ENCODE data around the gene RUFY3. TPM values are rescaled to one million over a fixed set of nuclear protein-coding genes. Genes with fewer than 3 reads are reported as not detected.

Gene RUFY3
- total RNA-seq, 2 donors from 2014 or later, result 75.1 to 91.2 TPM

DNA sequence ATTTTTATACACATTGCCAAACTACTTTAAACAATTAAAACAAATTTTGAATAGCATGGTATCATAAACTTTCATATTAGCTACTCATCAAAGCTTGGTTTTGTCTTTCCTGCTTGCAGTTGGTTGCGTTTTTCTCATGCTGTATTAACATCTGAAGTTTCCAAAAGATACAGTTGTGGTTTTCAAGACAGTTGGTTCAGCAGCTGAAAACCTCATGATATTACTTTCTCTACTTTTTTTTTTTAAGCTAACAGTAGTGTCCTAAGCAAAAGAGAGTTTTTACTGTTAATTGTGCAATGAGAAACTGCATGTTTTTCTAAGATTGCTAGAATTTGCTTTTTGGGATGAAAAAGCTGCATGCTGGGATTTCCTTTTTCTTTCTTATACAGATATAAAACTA, 15.2 kb downstream of the RUFY3 start:
- peaks cover 4% of the 10 kb centered on the region for H3K36me3 Mint-ChIP-seq (ENCODE audit: low read depth)
- H3K27ac Mint-ChIP-seq, result no peak overlapping the region
- H3K27ac ChIP-seq (ENCODE audit: low read depth, low read length), result no peak overlapping the region
- peaks cover 3% of the 10 kb centered on the region for H3K4me1 ChIP-seq (ENCODE audit: control insufficient read depth, insufficient read depth, low read length)
- H3K4me1 Mint-ChIP-seq, result peaks cover 24% of the 10 kb centered on the region
- H3K27me3 Mint-ChIP-seq (ENCODE audit: insufficient read depth), result no peaks in the 10 kb centered on the region
- no peaks in the 10 kb centered on the region for H3K9me3 Mint-ChIP-seq
- no peak overlapping the region for H3K4me3 ChIP-seq (ENCODE audit: low read length)
- no peak for DNase-seq
- H3K4me3 Mint-ChIP-seq, result no peak overlapping the region
- WGBS, 2 experiments (ENCODE audit: insufficient coverage in 1 of 2, insufficient read length in 1 of 2), result 95% methylated on average over 1 of the region's 1 CpG; no CpG with 5 or more reads in 1 of the 2 experiments
- TF ChIP-seq, protein P1, sequence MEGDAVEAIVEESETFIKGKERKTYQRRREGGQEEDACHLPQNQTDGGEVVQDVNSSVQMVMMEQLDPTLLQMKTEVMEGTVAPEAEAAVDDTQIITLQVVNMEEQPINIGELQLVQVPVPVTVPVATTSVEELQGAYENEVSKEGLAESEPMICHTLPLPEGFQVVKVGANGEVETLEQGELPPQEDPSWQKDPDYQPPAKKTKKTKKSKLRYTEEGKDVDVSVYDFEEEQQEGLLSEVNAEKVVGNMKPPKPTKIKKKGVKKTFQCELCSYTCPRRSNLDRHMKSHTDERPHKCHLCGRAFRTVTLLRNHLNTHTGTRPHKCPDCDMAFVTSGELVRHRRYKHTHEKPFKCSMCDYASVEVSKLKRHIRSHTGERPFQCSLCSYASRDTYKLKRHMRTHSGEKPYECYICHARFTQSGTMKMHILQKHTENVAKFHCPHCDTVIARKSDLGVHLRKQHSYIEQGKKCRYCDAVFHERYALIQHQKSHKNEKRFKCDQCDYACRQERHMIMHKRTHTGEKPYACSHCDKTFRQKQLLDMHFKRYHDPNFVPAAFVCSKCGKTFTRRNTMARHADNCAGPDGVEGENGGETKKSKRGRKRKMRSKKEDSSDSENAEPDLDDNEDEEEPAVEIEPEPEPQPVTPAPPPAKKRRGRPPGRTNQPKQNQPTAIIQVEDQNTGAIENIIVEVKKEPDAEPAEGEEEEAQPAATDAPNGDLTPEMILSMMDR (conservative IDR thresholded peaks at IDR 0.05), result no peak
- H3K27me3 ChIP-seq (ENCODE audit: control insufficient read depth, insufficient read depth, low read length, poor library complexity, severe bottlenecking), result no peaks in the 10 kb centered on the region
- no peaks in the 10 kb centered on the region for H3K9me3 ChIP-seq (ENCODE audit: control insufficient read depth, low read length)
- H3K36me3 ChIP-seq (ENCODE audit: control insufficient read depth, insufficient read depth, low read length), result no peaks in the 10 kb centered on the region
- H3K9ac ChIP-seq (ENCODE audit: extremely low read depth, low read length, poor library complexity, severe bottlenecking), result no peak overlapping the region

DNA sequence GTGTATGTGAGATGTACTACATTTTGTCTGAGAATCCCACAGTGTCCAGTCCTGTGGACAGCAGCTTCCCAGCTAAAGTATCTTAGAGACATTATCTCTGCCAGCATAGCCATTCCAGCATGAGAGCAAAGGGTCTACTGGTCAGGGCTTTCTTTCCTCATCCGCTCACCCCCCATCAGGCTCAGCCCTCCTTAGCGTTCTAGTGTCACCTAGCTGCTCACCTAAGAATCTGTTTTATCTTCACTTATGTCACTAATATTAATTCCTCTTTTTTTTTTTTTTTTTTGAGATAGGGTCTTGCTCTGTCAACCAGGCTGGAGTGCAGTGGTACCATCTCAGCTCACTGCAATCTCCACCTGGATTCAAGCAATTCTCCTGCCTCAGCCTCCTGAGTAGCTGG, 15.6 kb downstream of the RUFY3 start:
- no peak overlapping the region for H3K9ac ChIP-seq (ENCODE audit: extremely low read depth, low read length, poor library complexity, severe bottlenecking)
- no peaks in the 10 kb centered on the region for H3K27me3 Mint-ChIP-seq (ENCODE audit: insufficient read depth)
- H3K9me3 ChIP-seq (ENCODE audit: control insufficient read depth, low read length), result no peaks in the 10 kb centered on the region
- H3K4me1 Mint-ChIP-seq, result peaks cover 28% of the 10 kb centered on the region
- no peak overlapping the region for H3K4me3 ChIP-seq (ENCODE audit: low read length)
- no peak overlapping the region for H3K4me3 Mint-ChIP-seq
- 92 to 93% methylated on average over 2 of the region's 2 CpGs for WGBS, 2 experiments (ENCODE audit: insufficient coverage in 1 of 2, insufficient read length in 1 of 2)
- TF ChIP-seq, protein P1 (conservative IDR thresholded peaks at IDR 0.05), result no peak
- no peak overlapping the region for H3K27ac Mint-ChIP-seq
- no peak overlapping the region for H3K27ac ChIP-seq (ENCODE audit: low read depth, low read length)
- no peaks in the 10 kb centered on the region for H3K27me3 ChIP-seq (ENCODE audit: control insufficient read depth, insufficient read depth, low read length, poor library complexity, severe bottlenecking)
- H3K4me1 ChIP-seq (ENCODE audit: control insufficient read depth, insufficient read depth, low read length), result peaks cover 6% of the 10 kb centered on the region
- no peaks in the 10 kb centered on the region for H3K36me3 ChIP-seq (ENCODE audit: control insufficient read depth, insufficient read depth, low read length)
- peaks cover 2% of the 10 kb centered on the region for H3K36me3 Mint-ChIP-seq (ENCODE audit: low read depth)
- H3K9me3 Mint-ChIP-seq, result no peaks in the 10 kb centered on the region
- DNase-seq, result no peak

DNA sequence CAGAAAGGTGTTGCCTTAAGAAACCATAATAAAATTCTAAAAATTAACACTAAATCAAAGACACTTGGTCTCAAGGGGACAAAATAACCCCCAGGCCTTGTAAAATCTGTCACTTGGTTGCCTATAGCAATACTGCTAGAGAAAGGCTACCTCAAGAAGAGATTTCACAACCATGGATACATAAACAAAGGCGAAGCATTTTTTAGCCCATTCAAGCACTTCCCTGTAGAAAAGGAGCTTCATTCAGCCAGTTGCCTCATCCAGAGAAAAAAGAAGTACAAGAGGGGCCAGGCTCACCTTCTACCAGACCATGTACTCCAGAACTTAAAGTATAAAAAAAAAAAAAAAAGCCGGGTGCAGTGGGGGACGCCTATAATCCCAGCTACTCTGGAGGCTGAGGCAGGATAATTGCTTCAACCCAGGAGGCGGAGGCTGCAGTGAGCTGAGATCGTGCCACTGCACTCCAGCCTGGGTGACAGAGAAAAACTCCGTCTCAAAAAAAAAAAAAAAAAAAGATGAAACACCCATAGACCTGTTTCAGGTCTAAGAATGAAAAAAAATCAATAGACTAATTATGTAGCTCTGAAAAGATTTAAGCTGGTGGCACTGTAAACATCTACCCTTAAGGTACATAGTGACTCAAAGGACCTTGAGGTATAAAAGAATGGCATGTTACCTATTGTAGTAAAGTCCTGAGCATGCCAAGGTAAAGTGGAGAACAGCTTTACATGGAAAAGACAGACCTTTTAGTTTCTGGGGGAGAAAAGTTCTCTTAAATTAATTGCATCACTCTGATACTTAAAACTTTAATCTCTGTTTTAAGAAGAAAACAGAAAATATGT, 18.0 kb downstream of the RUFY3 start:
- Histone ChIP-seq H3K4me3 (ENCODE audit: low read length) (no peak overlapping the region), H3K27ac (ENCODE audit: low read depth, low read length) (peak overlapping the region; percentile 54), H3K36me3 (ENCODE audit: control insufficient read depth, insufficient read depth, low read length) (no peaks in the 10 kb centered on the region), H3K4me1 (ENCODE audit: control insufficient read depth, insufficient read depth, low read length) (peaks cover 8% of the 10 kb centered on the region), H3K27me3 (ENCODE audit: control insufficient read depth, insufficient read depth, low read length, poor library complexity, severe bottlenecking) (no peaks in the 10 kb centered on the region), H3K9ac (ENCODE audit: extremely low read depth, low read length, poor library complexity, severe bottlenecking) (no peak overlapping the region), H3K9me3 (ENCODE audit: control insufficient read depth, low read length) (no peaks in the 10 kb centered on the region)
- WGBS, 2 experiments (ENCODE audit: insufficient coverage in 1 of 2, insufficient read length in 1 of 2), result 66 to 100% methylated on average over 1 to 5 of the region's 6 CpGs
- H3K4me1 Mint-ChIP-seq, result peaks cover 24% of the 10 kb centered on the region
- no peak overlapping the region for H3K4me3 Mint-ChIP-seq
- H3K9me3 Mint-ChIP-seq, result no peaks in the 10 kb centered on the region
- TF ChIP-seq, protein P1 (conservative IDR thresholded peaks at IDR 0.05), result no peak
- no peak for DNase-seq
- no peaks in the 10 kb centered on the region for H3K36me3 Mint-ChIP-seq (ENCODE audit: low read depth)
- H3K27me3 Mint-ChIP-seq (ENCODE audit: insufficient read depth), result no peaks in the 10 kb centered on the region
- peak overlapping the region; percentile 21 for H3K27ac Mint-ChIP-seq
